GM23248 (cell line): Measurements from ENCODE around the gene PSMD6.

Experiments used
- EZH2 ChIP-seq: fragments of 200-600 bp; sonication (generic); IDR thresholded peaks from 2 replicates; pipeline ENCODE4 v1.6.1; 2018; ENCODE audit warnings: antibody characterized with exemption, mild to moderate bottlenecking; ENCODE audit not compliant: insufficient read depth, poor library complexity, severe bottlenecking
- EZH2phosphoT487 ChIP-seq: fragments of 200-600 bp; sonication (generic); IDR thresholded peaks from 2 replicates; pipeline ENCODE4 v1.6.1; 2018; ENCODE audit warnings: antibody characterized with exemption, moderate library complexity, mild to moderate bottlenecking, low read depth; ENCODE audit not compliant: insufficient read depth

DNA sequence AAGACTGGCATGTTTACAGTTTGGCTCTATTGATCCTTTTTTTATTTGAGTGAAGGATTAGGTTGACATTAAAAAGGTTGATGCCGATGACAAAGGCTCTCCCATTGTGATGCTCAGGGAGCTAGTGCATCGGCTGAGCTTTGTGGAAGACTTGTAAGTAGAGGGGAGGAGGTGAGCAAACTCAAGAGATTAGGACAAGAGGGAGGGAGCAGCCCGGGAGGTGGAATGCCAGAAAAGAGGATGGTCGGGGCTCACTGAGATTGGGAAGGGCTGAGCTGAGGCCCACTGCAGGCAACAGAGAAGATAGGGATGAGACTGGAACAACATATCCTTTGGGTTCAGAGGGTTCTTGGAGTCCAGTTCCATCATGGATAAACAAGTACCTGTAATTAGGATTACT is 26.5 kb upstream of the PSMD6 start:
- TF ChIP-seq EZH2phosphoT487 (no peak), EZH2 (no peak)
